DND-41 (cell line): ENCODE measurements around the gene FAM118B.

ENCODE experiments used
- ATAC-seq: fragments of 200-7000 bp; cut with Tn5 transposase; 3 replicates; pipeline ENCODE4 v1.9.1; 2021; ENCODE audit warnings: low read depth; ENCODE audit not compliant: insufficient read depth
- DNase-seq: peaks from one replicate; pipeline ENCODE4 v3.0.0-alpha.2; 2020
- H2AFZ ChIP-seq: 2 replicates; pipeline ENCODE4 v1.6.0; 2012; ENCODE audit warnings: low read depth, low read length
- H3K27ac ChIP-seq: 2 replicates; pipeline ENCODE4 v1.5.1; 2012; ENCODE audit warnings: low read length, inconsistent platforms
- H3K27me3 ChIP-seq: fragments of 200-600 bp; sonication (generic); 2 replicates; pipeline ENCODE4 v1.6.0; 2012; ENCODE audit warnings: low read length, mild to moderate bottlenecking, inconsistent platforms; ENCODE audit not compliant: insufficient read depth, poor library complexity
- H3K36me3 ChIP-seq: 2 replicates; pipeline ENCODE4 v1.5.1; 2012; ENCODE audit warnings: low read length, inconsistent platforms; ENCODE audit not compliant: insufficient read depth
- H3K4me1 ChIP-seq: 2 replicates; pipeline ENCODE4 v1.5.1; 2012; ENCODE audit warnings: mild to moderate bottlenecking, low read length; ENCODE audit not compliant: insufficient read depth
- H3K4me2 ChIP-seq: 2 replicates; pipeline ENCODE4 v1.6.0; 2012; ENCODE audit warnings: mild to moderate bottlenecking, moderate library complexity, low read length, inconsistent platforms; ENCODE audit not compliant: insufficient read depth
- H3K4me3 ChIP-seq, 2 experiments: fragments of 200-600 bp in 1 of 2; shearing (Covaris generic) in 1 of 2; 2 replicates each; pipeline ENCODE4 v1.5.1; 2012 to 2016; ENCODE audit warnings: inconsistent platforms in 2 of 2, low read length in 2 of 2, mild to moderate bottlenecking in 2 of 2, low read depth in 1 of 2, moderate library complexity in 1 of 2
- H3K79me2 ChIP-seq: 2 replicates; pipeline ENCODE4 v1.6.0; 2012; ENCODE audit warnings: low read length, inconsistent platforms; ENCODE audit not compliant: insufficient read depth
- H3K9ac ChIP-seq: 2 replicates; pipeline ENCODE4 v1.6.0; 2012; ENCODE audit warnings: low read depth, mild to moderate bottlenecking, inconsistent platforms, low read length, moderate library complexity
- H3K9me3 ChIP-seq: 2 replicates; pipeline ENCODE4 v1.5.1; 2012; ENCODE audit warnings: low read length, moderate library complexity, mild to moderate bottlenecking, inconsistent platforms; ENCODE audit not compliant: insufficient read depth, severe bottlenecking
- H4K20me1 ChIP-seq: 2 replicates; pipeline ENCODE4 v1.6.0; 2012; ENCODE audit warnings: low read length; ENCODE audit not compliant: insufficient read depth
- EZH2 ChIP-seq: IDR thresholded peaks from 3 replicates; pipeline ENCODE4 v1.6.1; 2012; ENCODE audit warnings: borderline replicate concordance, low read depth, mild to moderate bottlenecking, moderate library complexity, low read length, inconsistent platforms; ENCODE audit not compliant: severe bottlenecking
- TF ChIP-seq, protein P1 (sequence below): IDR thresholded peaks from 2 replicates; pipeline ENCODE4 v1.5.1; 2012; ENCODE audit warnings: borderline replicate concordance, low read length, moderate library complexity, mild to moderate bottlenecking; ENCODE audit not compliant: poor library complexity, severe bottlenecking; ENCODE audit errors: extremely low read depth

The FAM118B gene

GRCh38 chr11:126263489-126263888 is 51.9 kb downstream of the FAM118B start:
- DNase-seq (no peak), ATAC-seq (no peak)
- TF ChIP-seq EZH2 = no peak
- TF ChIP-seq, protein P1, sequence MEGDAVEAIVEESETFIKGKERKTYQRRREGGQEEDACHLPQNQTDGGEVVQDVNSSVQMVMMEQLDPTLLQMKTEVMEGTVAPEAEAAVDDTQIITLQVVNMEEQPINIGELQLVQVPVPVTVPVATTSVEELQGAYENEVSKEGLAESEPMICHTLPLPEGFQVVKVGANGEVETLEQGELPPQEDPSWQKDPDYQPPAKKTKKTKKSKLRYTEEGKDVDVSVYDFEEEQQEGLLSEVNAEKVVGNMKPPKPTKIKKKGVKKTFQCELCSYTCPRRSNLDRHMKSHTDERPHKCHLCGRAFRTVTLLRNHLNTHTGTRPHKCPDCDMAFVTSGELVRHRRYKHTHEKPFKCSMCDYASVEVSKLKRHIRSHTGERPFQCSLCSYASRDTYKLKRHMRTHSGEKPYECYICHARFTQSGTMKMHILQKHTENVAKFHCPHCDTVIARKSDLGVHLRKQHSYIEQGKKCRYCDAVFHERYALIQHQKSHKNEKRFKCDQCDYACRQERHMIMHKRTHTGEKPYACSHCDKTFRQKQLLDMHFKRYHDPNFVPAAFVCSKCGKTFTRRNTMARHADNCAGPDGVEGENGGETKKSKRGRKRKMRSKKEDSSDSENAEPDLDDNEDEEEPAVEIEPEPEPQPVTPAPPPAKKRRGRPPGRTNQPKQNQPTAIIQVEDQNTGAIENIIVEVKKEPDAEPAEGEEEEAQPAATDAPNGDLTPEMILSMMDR = no peak
- no peaks in the 10 kb centered on the region for H3K27me3 ChIP-seq
- peaks cover 19% of the 10 kb centered on the region for H3K4me1 ChIP-seq
- no peaks in the 10 kb centered on the region for H3K9me3 ChIP-seq
- H3K79me2 ChIP-seq = peaks cover 28% of the 10 kb centered on the region
- H3K36me3 ChIP-seq = peaks cover 61% of the 10 kb centered on the region
- no peak overlapping the region for H3K4me3 ChIP-seq
- H4K20me1 ChIP-seq = peaks cover 4% of the 10 kb centered on the region; the same call in 1 of the 2 replicates
- H3K9ac ChIP-seq = no peak overlapping the region
- H2AFZ ChIP-seq = no peak overlapping the region
- no peak overlapping the region for H3K27ac ChIP-seq
- no peak overlapping the region for H3K4me2 ChIP-seq

GRCh38 chr11:126265811-126266210 is 54.2 kb downstream of the FAM118B start:
- no peak overlapping the region for H3K27ac ChIP-seq
- H3K79me2 ChIP-seq = peaks cover 48% of the 10 kb centered on the region
- no peak for TF ChIP-seq EZH2
- TF ChIP-seq, protein P1 = peak; percentile 41
- peaks cover 64% of the 10 kb centered on the region for H3K36me3 ChIP-seq
- ATAC-seq (no peak), DNase-seq (no peak)
- no peak overlapping the region for H3K9ac ChIP-seq
- no peaks in the 10 kb centered on the region for H3K9me3 ChIP-seq
- H3K4me2 ChIP-seq = no peak overlapping the region
- no peak overlapping the region for H3K4me3 ChIP-seq
- H4K20me1 ChIP-seq = peaks cover 4% of the 10 kb centered on the region; the same call in 1 of the 2 replicates
- peaks cover 34% of the 10 kb centered on the region for H3K4me1 ChIP-seq
- no peaks in the 10 kb centered on the region for H3K27me3 ChIP-seq
- no peak overlapping the region for H2AFZ ChIP-seq

GRCh38 chr11:126267650-126268049 is 56.1 kb downstream of the FAM118B start:
- H2AFZ ChIP-seq = no peak overlapping the region
- no peaks in the 10 kb centered on the region for H3K9me3 ChIP-seq
- ATAC-seq = no peak
- H3K9ac ChIP-seq = peak overlapping the region; percentile 82
- peak overlapping the region; percentile 73 for H3K4me2 ChIP-seq
- peaks cover 4% of the 10 kb centered on the region; the same call in 1 of the 2 replicates for H4K20me1 ChIP-seq
- H3K27me3 ChIP-seq = no peaks in the 10 kb centered on the region
- peaks cover 69% of the 10 kb centered on the region for H3K36me3 ChIP-seq
- peak overlapping the region; percentile 82 to 83 for H3K4me3 ChIP-seq
- H3K4me1 ChIP-seq = peaks cover 41% of the 10 kb centered on the region
- DNase-seq = no peak
- H3K79me2 ChIP-seq = peaks cover 54% of the 10 kb centered on the region
- peak overlapping the region; percentile 94 for H3K27ac ChIP-seq
- TF ChIP-seq EZH2 = no peak
- TF ChIP-seq, protein P1 = no peak
